ENCODE measurements around the gene FOXD2. TPM values are rescaled to one million over a fixed set of nuclear protein-coding genes. Genes with fewer than 3 reads are reported as not detected.

Gene FOXD2
- polyA plus RNA-seq, 3 donors = 0.03 to 0.11 TPM; not detected in 1

DNA sequence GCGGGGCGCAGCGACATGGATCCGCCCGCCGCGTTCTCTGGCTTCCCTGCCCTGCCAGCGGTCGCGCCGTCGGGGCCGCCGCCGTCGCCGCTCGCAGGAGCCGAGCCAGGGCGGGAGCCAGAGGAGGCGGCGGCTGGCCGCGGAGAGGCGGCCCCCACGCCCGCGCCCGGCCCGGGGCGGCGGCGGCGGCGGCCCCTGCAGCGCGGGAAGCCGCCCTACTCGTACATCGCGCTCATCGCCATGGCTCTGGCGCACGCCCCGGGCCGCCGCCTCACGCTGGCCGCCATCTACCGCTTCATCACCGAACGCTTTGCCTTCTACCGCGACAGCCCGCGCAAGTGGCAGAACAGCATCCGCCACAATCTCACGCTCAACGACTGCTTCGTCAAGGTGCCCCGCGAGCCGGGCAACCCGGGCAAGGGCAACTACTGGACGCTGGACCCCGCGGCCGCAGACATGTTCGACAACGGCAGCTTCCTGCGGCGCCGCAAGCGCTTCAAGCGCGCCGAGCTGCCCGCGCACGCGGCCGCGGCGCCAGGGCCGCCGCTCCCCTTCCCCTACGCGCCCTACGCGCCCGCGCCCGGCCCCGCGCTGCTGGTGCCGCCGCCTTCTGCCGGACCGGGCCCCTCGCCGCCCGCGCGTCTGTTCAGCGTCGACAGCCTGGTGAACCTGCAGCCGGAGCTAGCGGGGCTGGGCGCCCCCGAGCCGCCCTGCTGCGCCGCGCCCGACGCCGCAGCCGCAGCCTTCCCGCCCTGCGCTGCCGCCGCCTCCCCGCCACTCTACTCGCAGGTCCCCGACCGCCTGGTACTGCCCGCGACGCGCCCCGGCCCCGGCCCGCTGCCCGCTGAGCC, 21.3 kb upstream of the FOXD2 start:
- no peaks in the 10 kb centered on the region for H3K36me3 ChIP-seq (replicated peaks in 1 of 2; ENCODE audit: control insufficient read depth in 1 of 2, insufficient read depth in 2 of 2, low read length in 2 of 2)
- DNase-seq = no peak
- H3K27ac ChIP-seq (ENCODE audit: low read depth in 1 of 2, low read length in 2 of 2) = no peak overlapping the region
- H3K4me3 ChIP-seq (replicated peaks in 1 of 3; ENCODE audit: low read depth in 2 of 3, low read length in 3 of 3) = no peak overlapping the region
- no peaks in the 10 kb centered on the region for H3K79me2 ChIP-seq (ENCODE audit: insufficient read depth, low read length)
- peaks cover 2% of the 10 kb centered on the region for H3K4me1 Mint-ChIP-seq
- H2AFZ ChIP-seq (ENCODE audit: insufficient read depth, low read depth, low read length, poor library complexity, severe bottlenecking) = no peak overlapping the region
- H3K9ac ChIP-seq (ENCODE audit: insufficient read depth, low read length, poor library complexity, severe bottlenecking) = no peak overlapping the region
- no peaks in the 10 kb centered on the region for H4K20me1 ChIP-seq (ENCODE audit: insufficient read depth, low read length)
- no peak overlapping the region for H3K27ac Mint-ChIP-seq
- 3% methylated on average over 134 of the region's 134 CpGs for WGBS (ENCODE audit: insufficient coverage)
- TF ChIP-seq, protein P1, sequence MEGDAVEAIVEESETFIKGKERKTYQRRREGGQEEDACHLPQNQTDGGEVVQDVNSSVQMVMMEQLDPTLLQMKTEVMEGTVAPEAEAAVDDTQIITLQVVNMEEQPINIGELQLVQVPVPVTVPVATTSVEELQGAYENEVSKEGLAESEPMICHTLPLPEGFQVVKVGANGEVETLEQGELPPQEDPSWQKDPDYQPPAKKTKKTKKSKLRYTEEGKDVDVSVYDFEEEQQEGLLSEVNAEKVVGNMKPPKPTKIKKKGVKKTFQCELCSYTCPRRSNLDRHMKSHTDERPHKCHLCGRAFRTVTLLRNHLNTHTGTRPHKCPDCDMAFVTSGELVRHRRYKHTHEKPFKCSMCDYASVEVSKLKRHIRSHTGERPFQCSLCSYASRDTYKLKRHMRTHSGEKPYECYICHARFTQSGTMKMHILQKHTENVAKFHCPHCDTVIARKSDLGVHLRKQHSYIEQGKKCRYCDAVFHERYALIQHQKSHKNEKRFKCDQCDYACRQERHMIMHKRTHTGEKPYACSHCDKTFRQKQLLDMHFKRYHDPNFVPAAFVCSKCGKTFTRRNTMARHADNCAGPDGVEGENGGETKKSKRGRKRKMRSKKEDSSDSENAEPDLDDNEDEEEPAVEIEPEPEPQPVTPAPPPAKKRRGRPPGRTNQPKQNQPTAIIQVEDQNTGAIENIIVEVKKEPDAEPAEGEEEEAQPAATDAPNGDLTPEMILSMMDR (IDR thresholded peaks at IDR 0.05) = no peak
- intact Hi-C loops (cut with micrococcal nuclease) = no loop called here
- H3K9me3 Mint-ChIP-seq = peaks cover 0 to 13% (median 5%) of the 10 kb centered on the region in 7 donors
- no peaks in the 10 kb centered on the region for H3K36me3 Mint-ChIP-seq
- no peaks in the 10 kb centered on the region for H3K4me1 ChIP-seq (ENCODE audit: control insufficient read depth in 1 of 2, insufficient read depth in 2 of 2, low read length in 2 of 2)
- H3K4me2 ChIP-seq (replicated peaks; ENCODE audit: extremely low read depth, low read length, poor library complexity, severe bottlenecking) = peak overlapping the region; percentile 26
- peaks cover 70 to 77% (median 73%) of the 10 kb centered on the region in 3 donors for H3K27me3 Mint-ChIP-seq (ENCODE audit: low read depth in 3 of 3)
- peak overlapping the region in 1 of 2 donors; percentile 86 for H3K4me3 Mint-ChIP-seq
- H3K9me3 ChIP-seq (replicated peaks in 1 of 2; ENCODE audit: control insufficient read depth in 1 of 2, insufficient read depth in 1 of 2, low read length in 2 of 2) = peaks cover 0 to 15% of the 10 kb centered on the region in 2 donors
- H3K27me3 ChIP-seq (ENCODE audit: control insufficient read depth in 2 of 2, insufficient read depth in 2 of 2, low read length in 2 of 2) = peaks cover 57 to 68% of the 10 kb centered on the region in 2 donors

DNA sequence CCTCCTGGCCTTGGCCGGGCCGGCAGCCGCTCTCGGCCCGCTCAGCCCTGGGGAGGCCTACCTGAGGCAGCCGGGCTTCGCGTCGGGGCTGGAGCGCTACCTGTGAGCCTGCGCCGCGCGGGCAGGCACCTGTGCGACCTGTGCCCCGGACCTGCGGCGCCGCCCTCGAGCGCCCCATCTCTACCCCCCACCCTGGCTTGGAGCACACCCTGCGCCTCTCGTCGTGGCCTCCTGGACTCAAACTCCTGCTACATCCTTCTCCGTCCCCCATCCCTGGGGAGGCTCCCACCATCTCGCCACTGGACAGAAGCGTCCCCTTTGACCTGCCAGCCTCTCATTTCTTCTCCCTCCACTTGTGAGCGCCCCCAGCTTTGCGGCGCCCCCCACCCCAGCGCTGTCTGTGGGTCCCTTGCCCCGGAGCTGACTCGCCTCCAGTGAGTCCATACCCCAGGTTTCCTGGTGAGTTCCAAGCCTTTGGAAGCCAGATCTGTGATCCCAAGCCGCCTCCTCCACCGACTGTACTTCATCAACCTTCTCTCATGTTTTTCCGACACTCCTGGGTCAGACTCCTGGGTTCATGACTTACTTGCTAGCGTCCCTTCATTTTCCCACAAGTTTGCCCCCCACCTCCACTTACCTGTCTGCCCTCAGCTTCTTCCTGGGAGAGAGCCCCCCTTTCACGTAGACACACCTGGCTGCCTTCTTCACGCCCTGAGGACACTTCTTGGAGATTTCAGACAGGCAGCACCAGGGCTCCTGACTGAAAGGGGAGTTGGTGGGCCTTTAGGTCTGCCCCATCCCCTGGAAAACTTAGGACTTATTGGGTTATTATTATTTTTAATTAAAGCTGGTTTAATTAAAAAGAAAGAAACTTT, 20.4 kb upstream of the FOXD2 start:
- Histone ChIP-seq H3K4me2 (replicated peaks; ENCODE audit: extremely low read depth, low read length, poor library complexity, severe bottlenecking) (no peak overlapping the region), H3K27me3 (ENCODE audit: control insufficient read depth in 2 of 2, insufficient read depth in 2 of 2, low read length in 2 of 2) (peaks cover 59 to 69% of the 10 kb centered on the region in 2 donors), H3K4me1 (ENCODE audit: control insufficient read depth in 1 of 2, insufficient read depth in 2 of 2, low read length in 2 of 2) (no peaks in the 10 kb centered on the region), H3K9me3 (replicated peaks in 1 of 2; ENCODE audit: control insufficient read depth in 1 of 2, insufficient read depth in 1 of 2, low read length in 2 of 2) (peaks cover 0 to 15% of the 10 kb centered on the region in 2 donors), H2AFZ (ENCODE audit: insufficient read depth, low read depth, low read length, poor library complexity, severe bottlenecking) (no peak overlapping the region), H3K4me3 (replicated peaks in 1 of 3; ENCODE audit: low read depth in 2 of 3, low read length in 3 of 3) (no peak overlapping the region), H3K9ac (ENCODE audit: insufficient read depth, low read length, poor library complexity, severe bottlenecking) (no peak overlapping the region), H4K20me1 (ENCODE audit: insufficient read depth, low read length) (no peaks in the 10 kb centered on the region), H3K79me2 (ENCODE audit: insufficient read depth, low read length) (no peaks in the 10 kb centered on the region), H3K36me3 (replicated peaks in 1 of 2; ENCODE audit: control insufficient read depth in 1 of 2, insufficient read depth in 2 of 2, low read length in 2 of 2) (no peaks in the 10 kb centered on the region), H3K27ac (ENCODE audit: low read depth in 1 of 2, low read length in 2 of 2) (no peak overlapping the region)
- peaks cover 0 to 13% (median 5%) of the 10 kb centered on the region in 7 donors for H3K9me3 Mint-ChIP-seq
- no peaks in the 10 kb centered on the region for H3K36me3 Mint-ChIP-seq
- peak overlapping the region in 1 of 2 donors; percentile 86 for H3K4me3 Mint-ChIP-seq
- no peak for DNase-seq
- TF ChIP-seq, protein P1 (IDR thresholded peaks at IDR 0.05) = no peak
- peaks cover 2% of the 10 kb centered on the region for H3K4me1 Mint-ChIP-seq
- no peak overlapping the region for H3K27ac Mint-ChIP-seq
- intact Hi-C loops (cut with micrococcal nuclease) = no loop called here
- peaks cover 69 to 81% (median 73%) of the 10 kb centered on the region in 3 donors for H3K27me3 Mint-ChIP-seq (ENCODE audit: low read depth in 3 of 3)
- 41% methylated on average over 35 of the region's 39 CpGs for WGBS (ENCODE audit: insufficient coverage)
